RWPE2 (cell line): Measurements from ENCODE around the gene SMIM17.
"Not testable (repeated sequence)": the region's sequence is repeated elsewhere in the genome, so short reads cannot be mapped to it uniquely, and the experiment has no call there.

ENCODE experiments used
- ATAC-seq: fragments of 200-7000 bp; cut with Tn5 transposase; 3 replicates; pipeline ENCODE4 v1.9.1; 2021; ENCODE audit warnings: low read depth
- DNase-seq: peaks from one replicate; pipeline ENCODE4 v3.0.0-alpha.2; 2020; ENCODE audit warnings: low spot score
- H3K27ac ChIP-seq: fragments of 450-650 bp; 2 replicates; pipeline ENCODE4 v1.5.1; 2017; ENCODE audit warnings: mild to moderate bottlenecking; ENCODE audit not compliant: poor library complexity, severe bottlenecking
- H3K27me3 ChIP-seq: fragments of 250-450 bp; sonication (Bioruptor Pico); 2 replicates; pipeline ENCODE4 v1.5.1; 2021; ENCODE audit warnings: mild to moderate bottlenecking, moderate library complexity; ENCODE audit not compliant: insufficient read depth, poor library complexity, severe bottlenecking
- H3K36me3 ChIP-seq: fragments of 250-450 bp; sonication (Bioruptor Pico); 2 replicates; pipeline ENCODE4 v1.5.1; 2020; ENCODE audit warnings: low read depth, mild to moderate bottlenecking, moderate library complexity
- H3K4me1 ChIP-seq: fragments of 250-450 bp; sonication (Bioruptor Pico); 2 replicates; pipeline ENCODE4 v1.5.1; 2021; ENCODE audit warnings: mild to moderate bottlenecking, moderate library complexity; ENCODE audit not compliant: insufficient read depth, poor library complexity, severe bottlenecking
- H3K4me3 ChIP-seq: fragments of 250-450 bp; sonication (Bioruptor Pico); 2 replicates; pipeline ENCODE4 v1.5.1; 2021; ENCODE audit warnings: mild to moderate bottlenecking, moderate library complexity; ENCODE audit not compliant: severe bottlenecking
- H3K9me3 ChIP-seq: fragments of 250-450 bp; sonication (Bioruptor Pico); 2 replicates; pipeline ENCODE4 v1.5.1; 2021; ENCODE audit warnings: mild to moderate bottlenecking, moderate library complexity; ENCODE audit not compliant: severe bottlenecking
- TF ChIP-seq, protein P1 (sequence below): fragments of 450-650 bp; IDR thresholded peaks from one replicate; pipeline ENCODE4 v1.5.1; 2017; ENCODE audit warnings: mild to moderate bottlenecking, moderate library complexity; ENCODE audit not compliant: poor library complexity, severe bottlenecking

The SMIM17 gene

DNA sequence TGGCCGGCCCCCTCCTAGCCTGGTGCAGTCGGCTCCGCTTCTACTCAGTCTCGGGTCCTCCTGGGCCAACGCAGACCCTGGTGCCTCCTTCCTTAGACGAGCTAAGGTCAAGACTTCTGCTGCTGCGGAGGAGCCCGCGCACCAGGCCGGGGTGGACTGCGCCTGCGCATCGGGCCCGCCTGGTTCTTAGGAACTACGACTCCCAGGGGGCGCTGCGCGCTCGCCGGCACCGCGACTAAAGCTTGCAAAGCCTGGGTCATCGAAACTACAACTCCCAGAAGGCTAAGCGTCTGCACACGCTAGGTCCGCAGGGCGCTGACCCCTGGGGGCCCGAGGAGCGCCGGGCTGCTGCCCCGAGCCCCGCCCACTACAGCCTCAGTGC is 28.6 kb downstream of the SMIM17 start, which contains the start of gene ZNF835:
Gene ZNF835, minus strand, starts transcription at position 145 of the 382 bp plus-strand sequence. CDS start 6,559 bp downstream, outside the sequence.
- DNase-seq (no peak), ATAC-seq (peak; percentile 90)
- Histone ChIP-seq H3K36me3 (no peaks in the 10 kb centered on the region), H3K9me3 (no peaks in the 10 kb centered on the region), H3K27ac (no peak within 1 kb of the TSS), H3K4me3 (peak within 1 kb of the TSS; percentile 31), H3K27me3 (no peaks in the 10 kb centered on the region), H3K4me1 (no peaks in the 10 kb centered on the region)
- TF ChIP-seq, protein P1, sequence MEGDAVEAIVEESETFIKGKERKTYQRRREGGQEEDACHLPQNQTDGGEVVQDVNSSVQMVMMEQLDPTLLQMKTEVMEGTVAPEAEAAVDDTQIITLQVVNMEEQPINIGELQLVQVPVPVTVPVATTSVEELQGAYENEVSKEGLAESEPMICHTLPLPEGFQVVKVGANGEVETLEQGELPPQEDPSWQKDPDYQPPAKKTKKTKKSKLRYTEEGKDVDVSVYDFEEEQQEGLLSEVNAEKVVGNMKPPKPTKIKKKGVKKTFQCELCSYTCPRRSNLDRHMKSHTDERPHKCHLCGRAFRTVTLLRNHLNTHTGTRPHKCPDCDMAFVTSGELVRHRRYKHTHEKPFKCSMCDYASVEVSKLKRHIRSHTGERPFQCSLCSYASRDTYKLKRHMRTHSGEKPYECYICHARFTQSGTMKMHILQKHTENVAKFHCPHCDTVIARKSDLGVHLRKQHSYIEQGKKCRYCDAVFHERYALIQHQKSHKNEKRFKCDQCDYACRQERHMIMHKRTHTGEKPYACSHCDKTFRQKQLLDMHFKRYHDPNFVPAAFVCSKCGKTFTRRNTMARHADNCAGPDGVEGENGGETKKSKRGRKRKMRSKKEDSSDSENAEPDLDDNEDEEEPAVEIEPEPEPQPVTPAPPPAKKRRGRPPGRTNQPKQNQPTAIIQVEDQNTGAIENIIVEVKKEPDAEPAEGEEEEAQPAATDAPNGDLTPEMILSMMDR = no peak

DNA sequence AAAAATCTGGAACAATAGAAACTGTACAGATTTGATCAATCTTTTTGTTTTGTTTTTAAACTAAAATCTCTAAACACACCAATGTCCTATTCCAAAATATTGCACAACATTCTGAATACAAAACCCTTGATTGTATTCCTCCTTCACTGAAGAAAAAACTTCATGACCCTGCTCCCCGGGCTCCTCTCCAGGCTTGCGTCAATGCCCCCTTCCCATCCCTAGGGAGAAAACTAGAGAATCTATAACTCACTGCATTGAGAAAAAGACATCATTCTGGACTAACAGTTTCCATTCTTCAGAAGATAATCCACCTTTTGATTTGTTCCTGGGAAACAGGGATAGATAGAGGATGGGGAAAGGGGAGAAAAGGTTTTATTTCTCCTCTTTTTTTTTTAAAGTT is 29.7 kb downstream of the SMIM17 start:
- H3K4me1 ChIP-seq, H3K4me3 ChIP-seq, H3K36me3 ChIP-seq, H3K9me3 ChIP-seq, H3K27ac ChIP-seq, ATAC-seq, H3K27me3 ChIP-seq, DNase-seq: not testable (repeated sequence)

- no peaks in the 10 kb centered on the region for H3K9me3 ChIP-seq
- H3K27ac ChIP-seq = no peak overlapping the region
- H3K4me3 ChIP-seq = no peak overlapping the region
- no peaks in the 10 kb centered on the region for H3K36me3 ChIP-seq
- DNase-seq = no peak
- TF ChIP-seq, protein P1 = no peak
- no peak for ATAC-seq
- no peaks in the 10 kb centered on the region for H3K27me3 ChIP-seq
- H3K4me1 ChIP-seq = no peaks in the 10 kb centered on the region
These were observed 35.2 kb downstream of the SMIM17 start for GRCh38 chr19:56678205-56678604.

GRCh38 chr19:56681702-56682101 is 38.7 kb downstream of the SMIM17 start:
- Histone ChIP-seq H3K4me3 (no peak overlapping the region), H3K4me1 (no peaks in the 10 kb centered on the region), H3K36me3 (no peaks in the 10 kb centered on the region), H3K9me3 (no peaks in the 10 kb centered on the region), H3K27ac (no peak overlapping the region), H3K27me3 (no peaks in the 10 kb centered on the region)
- no peak for ATAC-seq
- DNase-seq = no peak
- TF ChIP-seq, protein P1 = no peak

- no peak for DNase-seq
- ATAC-seq = no peak
- H3K27ac ChIP-seq = no peak overlapping the region
- H3K9me3 ChIP-seq = no peaks in the 10 kb centered on the region
- no peaks in the 10 kb centered on the region for H3K36me3 ChIP-seq
- no peaks in the 10 kb centered on the region for H3K4me1 ChIP-seq
- no peaks in the 10 kb centered on the region for H3K27me3 ChIP-seq
- TF ChIP-seq, protein P1 = no peak
- H3K4me3 ChIP-seq = no peak overlapping the region
These were observed 40.2 kb downstream of the SMIM17 start for GRCh38 chr19:56683116-56683515.
